ENCODE results near the gene PIR.

Gene PIR

GRCh38 chrX:15344106-15344505 lies 149.0 kb downstream of the PIR start:
- no peaks in the 10 kb centered on the region for H3K9me3 ChIP-seq
- peaks cover 95% of the 10 kb centered on the region for H3K27me3 ChIP-seq
- H3K36me3 ChIP-seq, result no peaks in the 10 kb centered on the region
- no peak overlapping the region for H3K4me3 ChIP-seq
- H3K9ac ChIP-seq, result no peak overlapping the region
- peaks cover 24% of the 10 kb centered on the region; the same call in 1 of the 2 replicates for H4K20me1 ChIP-seq
- no peak overlapping the region for H3K4me2 ChIP-seq
- no peak for TF ChIP-seq Cebpa-rat (IDR thresholded peaks at IDR 0.05)
- H3K4me1 ChIP-seq, result no peaks in the 10 kb centered on the region
- H3K27ac ChIP-seq, result no peak overlapping the region

GRCh38 chrX:15343075-15343476 lies 150.1 kb downstream of the PIR start:
- Histone ChIP-seq H3K4me1 (no peaks in the 10 kb centered on the region), H3K27me3 (peaks cover 95% of the 10 kb centered on the region), H3K9me3 (no peaks in the 10 kb centered on the region), H4K20me1 (peaks cover 17% of the 10 kb centered on the region; the same call in 1 of the 2 replicates), H3K4me3 (no peak overlapping the region), H3K4me2 (no peak overlapping the region), H3K27ac (no peak overlapping the region), H3K9ac (no peak overlapping the region), H3K36me3 (no peaks in the 10 kb centered on the region)
- no peak for TF ChIP-seq Cebpa-rat (IDR thresholded peaks at IDR 0.05)

- Histone ChIP-seq H3K9ac (no peak overlapping the region), H3K4me3 (no peak overlapping the region), H3K4me2 (no peak overlapping the region), H3K4me1 (no peaks in the 10 kb centered on the region; the same call in 1 of the 2 replicates), H3K9me3 (no peaks in the 10 kb centered on the region), H3K27ac (no peak overlapping the region), H3K27me3 (peaks cover 97% of the 10 kb centered on the region), H4K20me1 (peaks cover 8% of the 10 kb centered on the region; the same call in 1 of the 2 replicates), H3K36me3 (no peaks in the 10 kb centered on the region)
- no peak for TF ChIP-seq Cebpa-rat (IDR thresholded peaks at IDR 0.05)
Observed at GRCh38 chrX:15340867-15341266, 152.3 kb downstream of the PIR start.

- no peak for TF ChIP-seq Cebpa-rat (IDR thresholded peaks at IDR 0.05)
- Histone ChIP-seq H3K4me1 (peaks cover 6% of the 10 kb centered on the region), H3K4me2 (peak overlapping the region; percentile 79), H3K9ac (no peak overlapping the region), H3K9me3 (no peaks in the 10 kb centered on the region), H3K4me3 (peak overlapping the region; percentile 79), H3K27me3 (peaks cover 89% of the 10 kb centered on the region), H3K27ac (no peak overlapping the region), H4K20me1 (peaks cover 26% of the 10 kb centered on the region), H3K36me3 (peaks cover 9% of the 10 kb centered on the region)
Observed at GRCh38 chrX:15336023-15336413, 157.1 kb downstream of the PIR start.

- H3K36me3 ChIP-seq, result peaks cover 9% of the 10 kb centered on the region
- peak within 1 kb of the TSS; percentile 79 for H3K4me2 ChIP-seq
- peaks cover 6% of the 10 kb centered on the region for H3K4me1 ChIP-seq
- peak within 1 kb of the TSS; percentile 79 for H3K9ac ChIP-seq
- no peaks in the 10 kb centered on the region for H3K9me3 ChIP-seq
- H3K27ac ChIP-seq, result peak within 1 kb of the TSS; percentile 62; the same call in 1 of the 2 replicates
- peak within 1 kb of the TSS; percentile 79 for H3K4me3 ChIP-seq
- TF ChIP-seq Cebpa-rat (IDR thresholded peaks at IDR 0.05), result no peak
- peaks cover 89% of the 10 kb centered on the region for H3K27me3 ChIP-seq
- H4K20me1 ChIP-seq, result peaks cover 29% of the 10 kb centered on the region
Observed at GRCh38 chrX:15335135-15336022, 157.8 kb downstream of the PIR start, which contains the start of gene PIGA. Gene PIGA (minus strand): TSS chrX:15335523. CDS start chrX:15331930, 3,593 bp downstream.

Data from BLaER1 (cell line).